Endothelial cell of umbilical vein (primary cell): ENCODE results near the gene CCT6B. TPM values are rescaled to one million over a fixed set of nuclear protein-coding genes. Genes with fewer than 3 reads are reported as not detected.

Source experiments
- BruUV-seq: library from RNA; stranded (reverse); fragments of 400-500 nt; replicated peaks from 2 replicates; lab custom pipeline; 2021; lab: Mats Ljungman, UMichigan
- CTCF ChIA-PET: fragments of 300-600, 350-600 bp; sonication (Branson Sonifier 250); formaldehyde crosslinking; loops from one replicate; lab custom pipeline; 2021; ENCODE audit warnings: antibody characterized with exemption, inconsistent platforms; lab: Charles Lee
- POLR2A ChIA-PET: fragments of 300-600, 350-600 bp; sonication (Branson Sonifier 250); formaldehyde crosslinking; loops from one replicate; lab custom pipeline; 2021; ENCODE audit warnings: antibody characterized with exemption, inconsistent platforms; lab: Charles Lee
- DNase-seq: peaks from one replicate; pipeline ENCODE4 v3.0.0-alpha.2; 2011; ENCODE audit warnings: low read depth, low spot score
- FAIRE-seq: peaks from 2 replicates; lab custom pipeline; 2011; peaks lifted over from hg19 to GRCh38; lab: Jason Lieb, UNC
- H2AFZ ChIP-seq: 2 replicates; pipeline ENCODE4 v1.6.0; 2012; ENCODE audit warnings: low read depth, low read length, control low read depth, inconsistent platforms
- H3K27ac ChIP-seq: 2 replicates; pipeline ENCODE4 v1.5.1; 2011; ENCODE audit warnings: low read depth, mild to moderate bottlenecking, control low read depth, low read length, moderate library complexity; ENCODE audit not compliant: insufficient read depth
- H3K27me3 ChIP-seq, 2 experiments: 2 replicates each; pipeline versions ENCODE4 v1.6.0 to v1.6.1; 2011; ENCODE audit warnings: low read length in 2 of 2, mixed read lengths in 1 of 2; ENCODE audit not compliant: control insufficient read depth in 2 of 2, insufficient read depth in 2 of 2
- H3K36me3 ChIP-seq, 2 experiments: 2 replicates in 1 of 2; 3 replicates in 1 of 2; pipeline ENCODE4 v1.5.1; 2011; ENCODE audit warnings: low read length in 2 of 2, mild to moderate bottlenecking in 1 of 2, moderate library complexity in 1 of 2; ENCODE audit not compliant: control insufficient read depth in 2 of 2, insufficient read depth in 2 of 2; ENCODE audit errors: extremely low read depth in 1 of 2
- H3K4me1 ChIP-seq: 3 replicates; pipeline ENCODE4 v1.5.1; 2011; ENCODE audit warnings: mild to moderate bottlenecking, low read length; ENCODE audit not compliant: control insufficient read depth, insufficient read depth; ENCODE audit errors: extremely low read depth
- H3K4me2 ChIP-seq: 2 replicates; pipeline ENCODE4 v1.6.1; 2011; ENCODE audit warnings: low read length, control low read depth, mixed read lengths; ENCODE audit not compliant: insufficient read depth
- H3K4me3 ChIP-seq, 3 experiments: fragments of 200-600 bp in 1 of 3; sonication (generic), shearing (Covaris generic) in 1 of 3; replicated peaks in 1 of 3; 2 replicates each; pipeline ENCODE4 v1.5.1; 2011 to 2016; ENCODE audit warnings: control low read depth in 3 of 3, low read length in 3 of 3, mild to moderate bottlenecking in 2 of 3, inconsistent platforms in 1 of 3, low read depth in 1 of 3, moderate library complexity in 1 of 3; ENCODE audit not compliant: insufficient read depth in 1 of 3
- H3K79me2 ChIP-seq: 2 replicates; pipeline ENCODE4 v1.6.0; 2012; ENCODE audit warnings: low read length, inconsistent platforms; ENCODE audit not compliant: control insufficient read depth, insufficient read depth
- H3K9ac ChIP-seq: replicated peaks from 2 replicates; pipeline ENCODE3; 2011; ENCODE audit warnings: low read length, control low read depth; ENCODE audit not compliant: insufficient read depth; ENCODE audit errors: extremely low read depth
- H3K9me1 ChIP-seq: replicated peaks from 3 replicates; pipeline ENCODE4 v1.6.0; 2011; ENCODE audit warnings: mild to moderate bottlenecking, low read length; ENCODE audit not compliant: control insufficient read depth, insufficient read depth; ENCODE audit errors: extremely low read depth
- H3K9me3 ChIP-seq: replicated peaks from 2 replicates; pipeline ENCODE4 v1.5.1; 2012; ENCODE audit warnings: low read length, inconsistent platforms; ENCODE audit not compliant: control insufficient read depth, insufficient read depth
- H4K20me1 ChIP-seq: replicated peaks from 2 replicates; pipeline ENCODE3; 2011; ENCODE audit warnings: mild to moderate bottlenecking, low read length; ENCODE audit not compliant: control insufficient read depth, insufficient read depth; ENCODE audit errors: extremely low read depth
- EZH2 ChIP-seq: IDR thresholded peaks from 2 replicates; pipeline ENCODE4 v1.6.1; 2012; ENCODE audit warnings: borderline replicate concordance, low read depth, mild to moderate bottlenecking, moderate library complexity, low read length, inconsistent platforms; ENCODE audit not compliant: severe bottlenecking
- FOS ChIP-seq: IDR thresholded peaks from 2 replicates; pipeline ENCODE4 v1.6.1; 2011; ENCODE audit warnings: mild to moderate bottlenecking, low read length, moderate library complexity, borderline replicate concordance; ENCODE audit not compliant: insufficient read depth
- GATA2 ChIP-seq: IDR thresholded peaks from 2 replicates; pipeline ENCODE4 v1.7.0; 2011; ENCODE audit warnings: low read depth, mild to moderate bottlenecking, moderate library complexity, mixed read lengths, low read length; ENCODE audit not compliant: insufficient read length, insufficient read depth
- JUN ChIP-seq: IDR thresholded peaks from 2 replicates; pipeline ENCODE4 v1.6.1; 2011; ENCODE audit warnings: borderline replicate concordance, low read depth; ENCODE audit not compliant: insufficient read length, insufficient read depth
- MYC ChIP-seq: IDR thresholded peaks from one replicate; pipeline ENCODE4 v1.6.1; 2011; ENCODE audit warnings: mild to moderate bottlenecking, low read depth, low read length
- POLR2A ChIP-seq: IDR thresholded peaks from 2 replicates; pipeline ENCODE4 v1.6.1; 2012; ENCODE audit warnings: low read depth, mild to moderate bottlenecking, control low read depth, low read length
- POLR2AphosphoS5 ChIP-seq: IDR thresholded peaks from 2 replicates; pipeline ENCODE4 v1.6.1; 2012; ENCODE audit warnings: low read depth, mild to moderate bottlenecking, control low read depth, low read length, moderate library complexity; ENCODE audit not compliant: insufficient read depth
- dilution Hi-C: fragments of 300-500 bp; cut with MboI; formaldehyde crosslinking; loops from one replicate; pipeline ENCODE4 v1.15.0; 2019; ENCODE audit warnings: low sequenced_read_pairs; ENCODE audit not compliant: extremely low pct_ligation_motif_present
- intact Hi-C: fragments of 100-400 bp; cut with micrococcal nuclease; formaldehyde crosslinking; loops from one replicate; pipeline ENCODE4 v1.10.0; 2022
- polyA plus RNA-seq, 4 experiments: library from polyadenylated mRNA; depleted of rRNA in 3 of 4; stranded (reverse) in 3 of 4; unstranded in 1 of 4; fragments of >200 nt; gene quantifications; 2 replicates each; pipeline versions ENCODE4 v1.2.1 to v1.2.3, GENCODE V29; 2011 to 2012; ENCODE audit warnings: missing spikeins in 1 of 4
- total RNA-seq: library from RNA; stranded (reverse); gene quantifications from 2 replicates; pipeline ENCODE4 v1.2.3, GENCODE V29; 2021
- TF ChIP-seq, protein P1 (sequence below): IDR thresholded peaks from 2 replicates; pipeline ENCODE4 v1.6.1; 2011; ENCODE audit not compliant: insufficient read depth, insufficient read length
- TF ChIP-seq, protein P2 (sequence below), 2 donors: IDR thresholded peaks; 1 replicate in 1 of 2; 2 replicates in 1 of 2; pipeline ENCODE4 v1.5.1; 2011; ENCODE audit warnings: low read length in 2 of 2, mild to moderate bottlenecking in 2 of 2, moderate library complexity in 2 of 2, control low read depth in 1 of 2, inconsistent platforms in 1 of 2, low read depth in 1 of 2; ENCODE audit not compliant: insufficient read depth in 1 of 2; ENCODE audit errors: extremely low read depth in 1 of 2

Gene CCT6B
- total and polyA plus RNA-seq, 2 donors (not counting 3 experiments of a cell fraction or from before 2014, with no cell fraction given) = 0.35 to 1.6 TPM

DNA sequence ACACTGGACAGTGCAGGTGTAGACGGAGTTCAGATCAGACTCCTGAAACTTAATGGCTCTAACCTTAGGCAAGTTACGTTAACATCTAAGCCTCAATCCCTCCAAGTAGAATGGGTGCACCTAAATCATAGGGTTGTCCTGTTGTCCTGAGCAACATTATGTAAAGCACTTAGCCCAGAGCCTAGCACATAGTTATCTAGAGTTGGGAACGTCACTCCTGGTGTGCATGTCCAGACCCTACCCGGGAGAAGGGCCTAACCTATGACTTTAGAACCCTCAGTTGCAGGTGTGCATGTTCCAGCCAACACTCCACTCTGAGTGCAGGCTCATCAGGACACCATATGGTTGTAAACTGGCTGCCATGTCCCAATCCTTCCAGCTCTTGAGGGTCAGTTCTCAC is 45.1 kb upstream of the CCT6B start:
- ChIA-PET CTCF (interaction anchor here (1.8 kb wide), 1 partner anchor 112 kb away, joined by 5 read pairs; no protein-coding TSS in a partner anchor), POLR2A (no interaction called here)

GRCh38 chr17:35003778-35004177 is 42.5 kb upstream of the CCT6B start:
- intact Hi-C loops = no loop called here
- ChIA-PET CTCF (no interaction called here), POLR2A (no interaction called here)
- Histone ChIP-seq H3K79me2 (no peaks in the 10 kb centered on the region), H3K36me3 (peaks cover 10 to 12% of the 10 kb centered on the region in 2 experiments), H3K9me1 (no peaks in the 10 kb centered on the region), H3K27me3 (no peaks in the 10 kb centered on the region), H3K4me2 (no peak overlapping the region), H3K4me1 (peaks cover 2% of the 10 kb centered on the region), H3K27ac (no peak overlapping the region), H2AFZ (no peak overlapping the region), H3K9me3 (no peaks in the 10 kb centered on the region), H3K9ac (no peak overlapping the region), H4K20me1 (no peaks in the 10 kb centered on the region), H3K4me3 (no peak overlapping the region)
- dilution Hi-C loops = no loop called here
- TF ChIP-seq, protein P1, sequence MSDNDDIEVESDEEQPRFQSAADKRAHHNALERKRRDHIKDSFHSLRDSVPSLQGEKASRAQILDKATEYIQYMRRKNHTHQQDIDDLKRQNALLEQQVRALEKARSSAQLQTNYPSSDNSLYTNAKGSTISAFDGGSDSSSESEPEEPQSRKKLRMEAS = no peak
- TF ChIP-seq, protein P2, sequence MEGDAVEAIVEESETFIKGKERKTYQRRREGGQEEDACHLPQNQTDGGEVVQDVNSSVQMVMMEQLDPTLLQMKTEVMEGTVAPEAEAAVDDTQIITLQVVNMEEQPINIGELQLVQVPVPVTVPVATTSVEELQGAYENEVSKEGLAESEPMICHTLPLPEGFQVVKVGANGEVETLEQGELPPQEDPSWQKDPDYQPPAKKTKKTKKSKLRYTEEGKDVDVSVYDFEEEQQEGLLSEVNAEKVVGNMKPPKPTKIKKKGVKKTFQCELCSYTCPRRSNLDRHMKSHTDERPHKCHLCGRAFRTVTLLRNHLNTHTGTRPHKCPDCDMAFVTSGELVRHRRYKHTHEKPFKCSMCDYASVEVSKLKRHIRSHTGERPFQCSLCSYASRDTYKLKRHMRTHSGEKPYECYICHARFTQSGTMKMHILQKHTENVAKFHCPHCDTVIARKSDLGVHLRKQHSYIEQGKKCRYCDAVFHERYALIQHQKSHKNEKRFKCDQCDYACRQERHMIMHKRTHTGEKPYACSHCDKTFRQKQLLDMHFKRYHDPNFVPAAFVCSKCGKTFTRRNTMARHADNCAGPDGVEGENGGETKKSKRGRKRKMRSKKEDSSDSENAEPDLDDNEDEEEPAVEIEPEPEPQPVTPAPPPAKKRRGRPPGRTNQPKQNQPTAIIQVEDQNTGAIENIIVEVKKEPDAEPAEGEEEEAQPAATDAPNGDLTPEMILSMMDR (IDR thresholded peaks at IDR 0.05; ENCODE audit: extremely low read depth in 1 of 2, insufficient read depth in 1 of 2, low read depth in 1 of 2, low read length in 2 of 2) = no peak
- TF ChIP-seq POLR2AphosphoS5 (no peak), JUN (no peak), POLR2A (no peak), MYC (no peak), FOS (no peak), GATA2 (no peak), EZH2 (no peak)
- DNase-seq = no peak
- no peak for FAIRE-seq
- BruUV-seq = no TSS peak

More for the DNA sequence above, 45.1 kb upstream of the CCT6B start:
- TF ChIP-seq EZH2 (no peak), POLR2AphosphoS5 (no peak), GATA2 (no peak), POLR2A (no peak), FOS (no peak)
- Histone ChIP-seq H3K4me2 (no peak overlapping the region), H4K20me1 (no peaks in the 10 kb centered on the region), H3K9ac (no peak overlapping the region), H3K9me1 (no peaks in the 10 kb centered on the region), H3K36me3 (peaks cover 7 to 9% of the 10 kb centered on the region in 2 experiments), H3K4me1 (peaks cover 1% of the 10 kb centered on the region), H2AFZ (no peak overlapping the region), H3K79me2 (no peaks in the 10 kb centered on the region), H3K27me3 (no peaks in the 10 kb centered on the region), H3K27ac (no peak overlapping the region), H3K4me3 (no peak overlapping the region), H3K9me3 (no peaks in the 10 kb centered on the region)
- no peak for DNase-seq
- intact Hi-C loops (no loop called here), dilution Hi-C loops (no loop called here)
- no TSS peak for BruUV-seq
- no peak for FAIRE-seq
